HG03521 (cell line): ENCODE results near the gene RNF152.

ENCODE experiments used
- ATAC-seq: cut with Tn5 transposase; IDR thresholded peaks from one replicate; pipeline ENCODE4 v1.9.1; 2021; ENCODE audit warnings: mild to moderate bottlenecking, moderate library complexity; ENCODE audit not compliant: unreplicated experiment

The RNF152 gene

DNA sequence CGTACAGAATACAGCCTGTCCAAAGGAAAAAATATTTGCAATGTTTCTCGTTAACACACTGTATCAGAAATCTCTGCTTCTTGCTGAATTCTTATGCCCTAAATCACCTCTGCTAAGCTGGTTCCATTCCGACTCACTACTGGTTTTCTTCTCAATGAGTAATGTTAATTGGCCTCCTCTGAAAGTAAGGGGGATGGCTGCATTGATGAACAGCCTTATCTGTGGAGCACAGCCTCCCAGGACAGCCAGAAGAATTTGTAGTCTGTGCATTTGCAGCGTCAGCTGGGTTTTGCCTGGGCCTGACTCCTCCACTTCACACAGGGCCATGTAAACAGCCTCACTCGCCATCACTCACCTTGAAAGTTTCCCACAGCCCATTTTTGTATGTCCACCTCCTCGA lies 127.7 kb downstream of the RNF152 start:
- ATAC-seq: no peak

GRCh38 chr18:61764381-61764780 lies 128.4 kb downstream of the RNF152 start:
- ATAC-seq: peak; percentile 46

- no peak for ATAC-seq
Measured at GRCh38 chr18:61761875-61762274, 130.9 kb downstream of the RNF152 start.
